K562 (cell line): Measurements from ENCODE around the gene MAGI3.

ENCODE experiments used
- BRF2 ChIP-seq: IDR thresholded peaks from 3 replicates; pipeline ENCODE4 v1.6.1; 2011; ENCODE audit warnings: borderline replicate concordance, mild to moderate bottlenecking; ENCODE audit not compliant: insufficient read length, insufficient read depth
- CTCF ChIP-seq, 3 experiments: IDR thresholded peaks in 2 of 3; conservative IDR thresholded peaks in 1 of 3; 2 replicates each; pipeline ENCODE4 v1.5.1; 2011 to 2012; ENCODE audit warnings: low read length in 3 of 3, mild to moderate bottlenecking in 3 of 3, control low read depth in 2 of 3, improper control_type of control experiment in 1 of 3, inconsistent platforms in 1 of 3, low read depth in 1 of 3, mixed read lengths in 1 of 3, moderate library complexity in 1 of 3; ENCODE audit not compliant: insufficient read depth in 2 of 3
- PML ChIP-seq: IDR thresholded peaks from 2 replicates; pipeline ENCODE4 v1.6.1; 2012; ENCODE audit warnings: low read length, inconsistent platforms
- RFX5 ChIP-seq: IDR thresholded peaks from 2 replicates; pipeline ENCODE4 v1.6.1; 2011; ENCODE audit warnings: low read depth, mild to moderate bottlenecking, improper control_type of control experiment, low read length
- TGIF2 ChIP-seq: sonication (generic); formaldehyde crosslinking; IDR thresholded peaks from 2 replicates; pipeline ENCODE4 v1.8.1; 2022; ENCODE audit warnings: mild to moderate bottlenecking, missing genetic modification reagents, moderate library complexity

GRCh38 chr1:113508364-113509164, 118.2 kb downstream of the MAGI3 start:
- TF ChIP-seq PML (no peak), CTCF (IDR thresholded peaks at IDR 0.05 in 2 of 3, conservative IDR thresholded peaks at IDR 0.05 in 1 of 3; ENCODE audit: insufficient read depth in 2 of 3, low read depth in 1 of 3, low read length in 3 of 3) (no peak), BRF2 (no peak), TGIF2 (CRISPR knock-in tag) (no peak), RFX5 (no peak)
